Measurements from ENCODE around the gene NELFCD.

DNA sequence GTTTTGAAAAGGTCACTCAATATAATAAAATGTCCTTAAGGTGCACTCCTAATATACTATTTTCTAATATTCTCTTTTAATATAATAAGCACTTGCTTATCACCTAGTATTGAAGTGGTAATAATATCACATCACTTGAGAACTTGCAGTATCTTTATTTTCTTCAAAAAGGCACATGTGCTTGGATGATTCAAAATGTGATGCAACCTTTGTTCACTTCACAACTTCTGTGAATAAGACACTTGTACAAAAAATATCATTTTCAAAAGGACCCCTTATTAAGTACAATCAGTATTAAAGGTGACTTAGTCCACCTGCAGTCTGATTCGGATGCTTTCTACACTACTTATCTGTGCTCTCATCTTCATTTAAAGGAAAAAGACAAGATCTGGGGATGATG lies 58.2 kb downstream of the NELFCD start:
- TF ChIP-seq, protein P1, sequence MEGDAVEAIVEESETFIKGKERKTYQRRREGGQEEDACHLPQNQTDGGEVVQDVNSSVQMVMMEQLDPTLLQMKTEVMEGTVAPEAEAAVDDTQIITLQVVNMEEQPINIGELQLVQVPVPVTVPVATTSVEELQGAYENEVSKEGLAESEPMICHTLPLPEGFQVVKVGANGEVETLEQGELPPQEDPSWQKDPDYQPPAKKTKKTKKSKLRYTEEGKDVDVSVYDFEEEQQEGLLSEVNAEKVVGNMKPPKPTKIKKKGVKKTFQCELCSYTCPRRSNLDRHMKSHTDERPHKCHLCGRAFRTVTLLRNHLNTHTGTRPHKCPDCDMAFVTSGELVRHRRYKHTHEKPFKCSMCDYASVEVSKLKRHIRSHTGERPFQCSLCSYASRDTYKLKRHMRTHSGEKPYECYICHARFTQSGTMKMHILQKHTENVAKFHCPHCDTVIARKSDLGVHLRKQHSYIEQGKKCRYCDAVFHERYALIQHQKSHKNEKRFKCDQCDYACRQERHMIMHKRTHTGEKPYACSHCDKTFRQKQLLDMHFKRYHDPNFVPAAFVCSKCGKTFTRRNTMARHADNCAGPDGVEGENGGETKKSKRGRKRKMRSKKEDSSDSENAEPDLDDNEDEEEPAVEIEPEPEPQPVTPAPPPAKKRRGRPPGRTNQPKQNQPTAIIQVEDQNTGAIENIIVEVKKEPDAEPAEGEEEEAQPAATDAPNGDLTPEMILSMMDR (IDR thresholded peaks at IDR 0.05), result no peak
- no peak for TF ChIP-seq POLR2A (IDR thresholded peaks at IDR 0.05)
